Measurements from ENCODE around the gene CERS1.

DNA sequence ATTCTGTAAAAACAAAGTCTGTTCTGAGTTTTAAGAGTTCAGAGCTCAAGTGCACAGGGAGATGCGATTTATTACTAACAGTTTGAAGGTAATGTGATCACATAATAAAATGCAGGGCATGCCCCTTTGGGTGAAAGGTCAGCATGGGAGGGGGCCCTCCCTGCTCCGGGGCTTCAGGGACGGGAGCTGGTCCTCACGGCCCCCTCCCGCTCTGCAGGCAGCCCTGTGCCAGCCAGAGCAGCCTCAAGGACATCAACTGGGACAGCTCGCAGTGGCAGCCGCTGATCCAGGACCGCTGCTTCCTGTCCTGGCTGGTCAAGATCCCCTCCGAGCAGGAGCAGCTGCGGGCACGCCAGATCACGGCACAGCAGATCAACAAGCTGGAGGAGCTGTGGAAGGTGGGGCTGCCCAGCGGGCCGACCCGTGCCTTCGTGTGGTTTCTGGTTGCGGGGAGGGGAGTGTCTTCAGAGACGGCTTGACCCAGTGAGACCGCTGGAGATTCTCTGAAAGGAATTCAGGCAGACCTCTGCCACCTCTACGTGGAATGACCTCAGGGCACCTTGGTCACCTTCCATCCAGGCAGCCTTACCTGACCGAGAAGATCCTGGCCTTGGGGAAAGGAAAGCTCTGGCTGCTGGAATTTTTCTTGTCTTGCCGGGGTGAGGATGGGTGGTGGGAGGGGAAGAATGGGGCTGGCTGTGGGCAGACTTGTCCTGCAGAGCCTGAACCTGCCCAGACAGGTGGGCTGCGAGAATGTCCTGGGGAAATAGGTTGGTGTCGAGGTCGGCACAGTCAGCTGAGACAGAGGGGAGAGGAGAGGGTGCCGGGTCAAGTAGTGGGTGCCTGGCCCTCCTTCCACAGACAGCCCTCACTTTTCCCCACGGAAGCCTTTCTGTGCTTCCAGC, 45.2 kb downstream of the CERS1 start:
- TF ChIP-seq POLR2A (IDR thresholded peaks at IDR 0.05; ENCODE audit: low read depth, low read length) (no peak), POLR2AphosphoS5 (IDR thresholded peaks at IDR 0.05; ENCODE audit: low read depth, low read length) (no peak), TAF1 (IDR thresholded peaks at IDR 0.05; ENCODE audit: low read depth, low read length) (no peak), SPI1 (IDR thresholded peaks at IDR 0.05; ENCODE audit: low read depth, low read length) (no peak), POU2F2 (IDR thresholded peaks at IDR 0.05; ENCODE audit: low read depth, low read length) (no peak), PAX5 (IDR thresholded peaks at IDR 0.05; ENCODE audit: insufficient read depth, low read length, severe bottlenecking) (no peak)
